ENCODE measurements around the gene NHSL2.

The NHSL2 gene

GRCh38 chrX:72114807-72115206 is 204.2 kb downstream of the NHSL2 start:
- no peak for DNase-seq

- DNase-seq, result no peak
Observed at GRCh38 chrX:72115380-72115779, 204.7 kb downstream of the NHSL2 start.

GRCh38 chrX:72117636-72118210 is 207.1 kb downstream of the NHSL2 start:
- no peak for DNase-seq

- no peak for DNase-seq
Observed at GRCh38 chrX:72120837-72121236, 210.2 kb downstream of the NHSL2 start.

- DNase-seq, result no peak
Observed at GRCh38 chrX:72121383-72121782, 210.7 kb downstream of the NHSL2 start.

GRCh38 chrX:72122621-72123337 is 212.1 kb downstream of the NHSL2 start:
- no peak for DNase-seq

GRCh38 chrX:72123471-72124185 is 213.0 kb downstream of the NHSL2 start:
- no peak for DNase-seq

GRCh38 chrX:72124540-72125201 is 214.0 kb downstream of the NHSL2 start:
- DNase-seq, result no peak

- no peak for DNase-seq
Observed at GRCh38 chrX:72125331-72126047, 214.8 kb downstream of the NHSL2 start.

- no peak for DNase-seq
Observed at GRCh38 chrX:72126048-72126415, 215.4 kb downstream of the NHSL2 start.

- DNase-seq, result peak; percentile 92
Observed at GRCh38 chrX:72126539-72127140, 216.0 kb downstream of the NHSL2 start.

GRCh38 chrX:72127332-72127731 is 216.7 kb downstream of the NHSL2 start:
- DNase-seq, result no peak

- no peak for DNase-seq
Observed at GRCh38 chrX:72128183-72128834, 217.7 kb downstream of the NHSL2 start.

- no peak for DNase-seq
Observed at GRCh38 chrX:72128881-72129280, 218.2 kb downstream of the NHSL2 start.

- no peak for DNase-seq
Observed at GRCh38 chrX:72129661-72130060, 219.0 kb downstream of the NHSL2 start.

GRCh38 chrX:72130156-72130761 is 219.6 kb downstream of the NHSL2 start:
- DNase-seq, result no peak

GRCh38 chrX:72130762-72131250 is 220.2 kb downstream of the NHSL2 start:
- DNase-seq, result no peak

- DNase-seq, result peak; percentile 66
Observed at GRCh38 chrX:72131317-72132294, 221.0 kb downstream of the NHSL2 start, which contains the start of gene RTL5. Gene RTL5, minus strand, starts transcription at chrX:72131915.

GRCh38 chrX:72132456-72132855 is 221.8 kb downstream of the NHSL2 start:
- no peak for DNase-seq

Data from activated CD8-positive, alpha-beta memory T cell treated with anti-CD3 and anti-CD28 coated beads, Interleukin-2, amount 50 U/mL, for 48 hours (primary cell).